Measurements from ENCODE around the gene LIMA1. TPM values are rescaled to one million over a fixed set of nuclear protein-coding genes. Genes with fewer than 3 reads are reported as not detected.
"Not testable (repeated sequence)": the region's sequence is repeated elsewhere in the genome, so short reads cannot be mapped to it uniquely, and the experiment has no call there.

The LIMA1 gene
- total RNA-seq, 6 donors from 2014 or later, result 55.2 to 126 (median 68.8) TPM

DNA sequence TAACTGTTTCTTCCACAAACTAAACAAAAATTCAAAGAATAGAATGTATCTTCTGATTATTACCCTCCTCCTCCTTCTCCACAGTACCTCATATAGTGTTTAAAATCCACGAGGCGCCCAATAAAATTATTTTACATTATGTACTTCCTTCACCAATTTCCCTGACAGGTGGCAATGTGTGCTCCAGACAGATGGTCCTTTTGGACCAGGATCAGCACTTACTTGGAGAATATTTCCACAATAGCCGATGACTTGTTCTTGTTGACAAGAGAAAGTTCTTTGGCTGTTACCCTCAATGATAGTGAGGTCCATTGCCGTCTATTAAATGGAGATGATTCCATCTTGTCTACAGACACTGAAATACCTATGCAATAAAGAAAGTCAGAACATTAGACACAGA lies 34.9 kb downstream of the LIMA1 start:
- no peak for DNase-seq
- peaks cover 6 to 14% (median 10%) of the 10 kb centered on the region in 4 donors for H3K4me1 ChIP-seq
- TF ChIP-seq EP300 (IDR thresholded peaks at IDR 0.05), result no peak
- TF ChIP-seq, protein P1, sequence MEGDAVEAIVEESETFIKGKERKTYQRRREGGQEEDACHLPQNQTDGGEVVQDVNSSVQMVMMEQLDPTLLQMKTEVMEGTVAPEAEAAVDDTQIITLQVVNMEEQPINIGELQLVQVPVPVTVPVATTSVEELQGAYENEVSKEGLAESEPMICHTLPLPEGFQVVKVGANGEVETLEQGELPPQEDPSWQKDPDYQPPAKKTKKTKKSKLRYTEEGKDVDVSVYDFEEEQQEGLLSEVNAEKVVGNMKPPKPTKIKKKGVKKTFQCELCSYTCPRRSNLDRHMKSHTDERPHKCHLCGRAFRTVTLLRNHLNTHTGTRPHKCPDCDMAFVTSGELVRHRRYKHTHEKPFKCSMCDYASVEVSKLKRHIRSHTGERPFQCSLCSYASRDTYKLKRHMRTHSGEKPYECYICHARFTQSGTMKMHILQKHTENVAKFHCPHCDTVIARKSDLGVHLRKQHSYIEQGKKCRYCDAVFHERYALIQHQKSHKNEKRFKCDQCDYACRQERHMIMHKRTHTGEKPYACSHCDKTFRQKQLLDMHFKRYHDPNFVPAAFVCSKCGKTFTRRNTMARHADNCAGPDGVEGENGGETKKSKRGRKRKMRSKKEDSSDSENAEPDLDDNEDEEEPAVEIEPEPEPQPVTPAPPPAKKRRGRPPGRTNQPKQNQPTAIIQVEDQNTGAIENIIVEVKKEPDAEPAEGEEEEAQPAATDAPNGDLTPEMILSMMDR (IDR thresholded peaks at IDR 0.05), result no peak
- TF ChIP-seq POLR2A (IDR thresholded peaks at IDR 0.05), result no peak
- no peak for TF ChIP-seq POLR2AphosphoS5 (IDR thresholded peaks at IDR 0.05)
- no peak for ATAC-seq (ENCODE audit: low FRiP score in 2 of 2)
- 90 to 99% methylated on average over 4 of the region's 4 CpGs for WGBS, 2 donors
- H3K4me3 ChIP-seq, result no peak overlapping the region
- H3K27ac ChIP-seq, result peak overlapping the region in 1 of 4 donors; percentile 6
- no peaks in the 10 kb centered on the region for H3K9me3 ChIP-seq
- peaks cover 0 to 33% (median 3%) of the 10 kb centered on the region in 4 donors for H3K36me3 ChIP-seq
- H3K27me3 ChIP-seq, result no peaks in the 10 kb centered on the region

DNA sequence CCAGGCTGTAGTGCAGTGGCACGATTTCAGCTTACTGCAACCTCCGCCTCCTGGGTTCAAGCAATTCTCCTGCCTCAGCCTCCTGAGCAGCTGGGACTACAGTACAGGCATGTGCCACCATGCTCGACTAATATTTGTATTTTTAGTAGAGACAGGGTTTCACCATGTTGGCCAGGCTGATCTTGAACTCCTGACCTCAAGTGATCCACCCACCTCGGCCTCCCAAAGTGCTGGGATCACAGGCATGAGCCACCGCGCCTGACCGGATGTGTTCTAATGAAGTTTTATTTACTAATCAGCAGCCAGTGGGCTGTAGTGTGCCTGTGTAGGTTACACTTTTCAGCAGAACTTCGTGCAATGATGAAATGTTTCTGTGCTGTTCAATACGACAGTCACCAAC lies 35.7 kb downstream of the LIMA1 start:
- peaks cover 9 to 21% (median 16%) of the 10 kb centered on the region in 4 donors for H3K4me1 ChIP-seq

DNA sequence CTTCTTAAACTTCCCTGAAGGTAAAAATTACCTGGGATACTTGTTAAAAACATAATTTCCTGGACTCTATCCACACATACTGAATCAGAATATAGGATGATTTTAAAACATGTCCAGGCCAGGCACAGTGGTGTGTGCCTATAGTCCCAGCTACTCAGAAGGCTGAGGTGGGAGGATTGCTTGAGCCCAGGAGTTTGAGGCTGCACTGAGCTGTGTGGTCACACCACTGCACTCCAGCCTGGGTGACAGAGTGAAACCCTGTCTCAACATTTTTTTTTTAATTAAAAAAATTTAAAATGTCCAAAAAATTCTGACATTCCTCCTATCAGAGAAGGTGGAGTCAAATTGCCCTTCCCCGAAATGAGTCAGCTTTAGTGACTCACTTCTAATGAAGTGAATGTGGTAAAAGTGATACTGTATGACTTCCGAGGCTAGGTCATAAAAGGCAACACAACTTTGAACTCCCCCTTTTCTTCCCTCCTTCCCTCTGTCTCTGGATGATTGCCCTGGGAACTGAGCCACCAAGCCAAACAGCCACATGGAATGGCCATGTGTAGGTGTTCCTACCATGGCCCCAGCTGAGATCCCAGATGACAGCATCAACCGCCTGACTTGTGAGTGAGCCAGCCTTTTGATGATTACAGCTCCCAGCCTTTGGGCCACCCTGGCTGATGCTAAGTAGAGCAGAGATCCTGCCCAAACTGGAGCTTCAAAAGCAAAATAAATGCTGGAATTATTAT lies 36.3 kb downstream of the LIMA1 start:
- peak overlapping the region; percentile 54 to 63 (median 56) for H3K27ac ChIP-seq
- peaks cover 0 to 33% (median 3%) of the 10 kb centered on the region in 4 donors for H3K36me3 ChIP-seq
- H3K9me3 ChIP-seq, result no peaks in the 10 kb centered on the region
- no peaks in the 10 kb centered on the region for H3K27me3 ChIP-seq
- 56 to 65% methylated on average over 3 of the region's 3 CpGs for WGBS, 2 donors
- ATAC-seq (ENCODE audit: low FRiP score in 2 of 2) (peak; percentile 82 to 92), DNase-seq (peak in 1 of 2 donors; percentile 53)
- H3K4me1 ChIP-seq, result peaks cover 13 to 24% (median 20%) of the 10 kb centered on the region in 4 donors
- peak in 2 of 4 donors; percentile 22 to 44 for TF ChIP-seq EP300 (IDR thresholded peaks at IDR 0.05)
- TF ChIP-seq, protein P1 (IDR thresholded peaks at IDR 0.05), result no peak
- TF ChIP-seq POLR2AphosphoS5 (IDR thresholded peaks at IDR 0.05), result peak; percentile 71 to 76
- TF ChIP-seq POLR2A (IDR thresholded peaks at IDR 0.05), result no peak
- no peak overlapping the region for H3K4me3 ChIP-seq

More for the DNA sequence above, 35.7 kb downstream of the LIMA1 start:
- Histone ChIP-seq H3K36me3 (peaks cover 0 to 33% (median 3%) of the 10 kb centered on the region in 4 donors), H3K27ac (peak overlapping the region; percentile 7 to 63 (median 34))
- not testable (repeated sequence) for DNase-seq; H3K27me3 ChIP-seq; ATAC-seq (ENCODE audit: low FRiP score in 2 of 2); H3K4me3 ChIP-seq; H3K9me3 ChIP-seq
- WGBS, 2 donors, result 87 to 88% methylated on average over 9 of the region's 9 CpGs

DNA sequence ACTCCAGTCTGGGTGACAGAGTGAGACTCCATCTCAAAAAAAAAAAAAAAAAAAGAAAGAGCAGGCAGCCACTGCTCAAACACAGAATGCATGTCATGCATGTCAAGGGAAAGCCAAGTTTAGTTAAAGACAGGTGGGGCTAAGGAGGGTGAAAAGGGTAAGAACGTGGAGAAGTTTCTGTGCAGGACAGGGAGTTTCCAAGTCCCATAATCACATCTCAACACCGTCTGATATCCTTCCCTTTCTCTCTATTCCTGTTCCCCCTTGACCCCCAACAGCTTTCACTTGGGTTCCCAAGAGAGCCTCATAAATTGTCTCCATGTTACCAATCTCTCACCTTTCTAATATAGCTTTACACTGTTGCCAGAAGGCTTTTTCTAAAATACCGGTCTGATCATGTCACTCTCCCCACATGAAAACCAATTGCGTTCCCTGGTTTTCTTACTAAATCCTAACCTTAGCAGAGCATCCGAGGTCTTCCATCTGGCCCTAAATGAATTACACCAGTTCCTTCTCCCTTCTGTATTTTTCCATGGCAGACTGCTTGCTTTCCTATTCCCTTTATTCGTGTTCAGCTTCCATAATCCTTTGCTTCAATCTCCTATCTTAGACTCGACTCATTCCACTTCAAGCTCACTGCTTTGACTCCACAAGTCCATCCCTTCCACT lies 37.0 kb downstream of the LIMA1 start:
- 74 to 77% methylated on average over 7 of the region's 7 CpGs for WGBS, 2 donors
- H3K9me3 ChIP-seq, result no peaks in the 10 kb centered on the region
- peaks cover 17 to 25% (median 24%) of the 10 kb centered on the region in 4 donors for H3K4me1 ChIP-seq
- DNase-seq, result no peak
- peak overlapping the region; percentile 54 to 63 (median 56) for H3K27ac ChIP-seq
- ATAC-seq (ENCODE audit: low FRiP score in 2 of 2), result no peak
- no peak overlapping the region for H3K4me3 ChIP-seq
- H3K27me3 ChIP-seq, result no peaks in the 10 kb centered on the region
- TF ChIP-seq, protein P1 (IDR thresholded peaks at IDR 0.05), result no peak
- TF ChIP-seq POLR2AphosphoS5 (IDR thresholded peaks at IDR 0.05) (no peak), POLR2A (IDR thresholded peaks at IDR 0.05) (no peak), EP300 (IDR thresholded peaks at IDR 0.05) (no peak)
- H3K36me3 ChIP-seq, result peaks cover 0 to 33% (median 3%) of the 10 kb centered on the region in 4 donors

DNA sequence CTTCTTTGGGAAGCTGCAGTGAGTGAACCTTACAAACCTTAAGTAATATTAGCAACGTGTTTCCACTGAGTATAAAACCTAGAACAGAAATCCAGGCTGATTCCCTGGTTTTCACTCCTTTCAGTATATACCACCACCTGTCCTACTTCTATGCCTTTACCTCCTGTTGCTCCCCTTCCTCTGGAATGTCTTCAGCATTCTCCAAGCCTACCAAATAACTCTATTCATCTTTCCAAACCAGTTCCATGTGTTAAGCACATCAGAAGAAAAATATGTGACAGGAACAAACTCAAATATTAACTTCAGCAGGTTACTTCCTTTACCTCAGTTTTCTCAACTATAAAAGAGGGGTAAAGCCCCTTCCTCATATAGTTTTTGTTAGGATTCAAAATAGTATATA lies 39.8 kb downstream of the LIMA1 start:
- Histone ChIP-seq H3K4me1 (peaks cover 31 to 42% (median 40%) of the 10 kb centered on the region in 4 donors), H3K9me3 (no peaks in the 10 kb centered on the region)
- 67 to 75% methylated on average over 1 of the region's 1 CpG for WGBS, 2 donors

More for the DNA sequence above, 39.8 kb downstream of the LIMA1 start:
- H3K36me3 ChIP-seq, result peaks cover 0 to 32% (median 3%) of the 10 kb centered on the region in 4 donors
- H3K4me3 ChIP-seq, result no peak overlapping the region
- DNase-seq, result no peak
- ATAC-seq (ENCODE audit: low FRiP score in 2 of 2), result no peak
- H3K27me3 ChIP-seq, result no peaks in the 10 kb centered on the region
- peak overlapping the region in 3 of 4 donors; percentile 50 to 77 (median 70) for H3K27ac ChIP-seq
- TF ChIP-seq POLR2A (IDR thresholded peaks at IDR 0.05) (no peak), EP300 (IDR thresholded peaks at IDR 0.05) (no peak), POLR2AphosphoS5 (IDR thresholded peaks at IDR 0.05) (no peak)
- TF ChIP-seq, protein P1 (IDR thresholded peaks at IDR 0.05), result no peak
